GM12874 (cell line): Measurements from ENCODE around the gene IGFBP7.

ENCODE experiments used
- TF ChIP-seq, protein P1 (sequence below): IDR thresholded peaks from 2 replicates; pipeline ENCODE4 v1.5.1; 2011; ENCODE audit warnings: low read depth, mild to moderate bottlenecking, control low read depth, low read length, moderate library complexity; ENCODE audit not compliant: insufficient read depth

Gene IGFBP7

GRCh38 chr4:56990109-56990905 is 119.9 kb downstream of the IGFBP7 start:
- TF ChIP-seq, protein P1, sequence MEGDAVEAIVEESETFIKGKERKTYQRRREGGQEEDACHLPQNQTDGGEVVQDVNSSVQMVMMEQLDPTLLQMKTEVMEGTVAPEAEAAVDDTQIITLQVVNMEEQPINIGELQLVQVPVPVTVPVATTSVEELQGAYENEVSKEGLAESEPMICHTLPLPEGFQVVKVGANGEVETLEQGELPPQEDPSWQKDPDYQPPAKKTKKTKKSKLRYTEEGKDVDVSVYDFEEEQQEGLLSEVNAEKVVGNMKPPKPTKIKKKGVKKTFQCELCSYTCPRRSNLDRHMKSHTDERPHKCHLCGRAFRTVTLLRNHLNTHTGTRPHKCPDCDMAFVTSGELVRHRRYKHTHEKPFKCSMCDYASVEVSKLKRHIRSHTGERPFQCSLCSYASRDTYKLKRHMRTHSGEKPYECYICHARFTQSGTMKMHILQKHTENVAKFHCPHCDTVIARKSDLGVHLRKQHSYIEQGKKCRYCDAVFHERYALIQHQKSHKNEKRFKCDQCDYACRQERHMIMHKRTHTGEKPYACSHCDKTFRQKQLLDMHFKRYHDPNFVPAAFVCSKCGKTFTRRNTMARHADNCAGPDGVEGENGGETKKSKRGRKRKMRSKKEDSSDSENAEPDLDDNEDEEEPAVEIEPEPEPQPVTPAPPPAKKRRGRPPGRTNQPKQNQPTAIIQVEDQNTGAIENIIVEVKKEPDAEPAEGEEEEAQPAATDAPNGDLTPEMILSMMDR, result no peak

DNA sequence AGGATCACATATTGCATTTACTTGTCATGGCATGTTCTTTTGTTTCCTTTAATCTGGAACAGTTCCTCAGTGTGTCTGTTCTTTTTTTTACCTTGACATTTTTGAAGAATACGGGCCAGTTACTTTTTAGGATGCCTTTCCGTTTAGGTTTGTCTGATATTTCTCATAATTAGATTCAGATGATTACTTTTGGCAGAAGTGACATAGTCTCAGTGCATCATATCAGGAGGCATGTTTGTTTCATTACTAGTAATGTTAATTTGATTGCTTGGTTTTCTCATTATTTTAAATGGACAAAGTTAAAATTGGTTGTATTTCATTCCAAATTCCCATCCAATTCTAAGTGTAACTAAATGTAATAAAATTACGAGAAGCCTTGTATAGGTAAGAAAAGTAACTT is 123.2 kb downstream of the IGFBP7 start:
- TF ChIP-seq, protein P1, result no peak

GRCh38 chr4:56986192-56986591 is 124.0 kb downstream of the IGFBP7 start:
- TF ChIP-seq, protein P1, result no peak

- TF ChIP-seq, protein P1, result no peak
Observed at GRCh38 chr4:56981795-56982201, 128.4 kb downstream of the IGFBP7 start.
